ENCODE measurements around the gene CLEC2D. TPM values are rescaled to one million over a fixed set of nuclear protein-coding genes. Genes with fewer than 3 reads are reported as not detected.
"Not testable (repeated sequence)": the region's sequence is repeated elsewhere in the genome, so short reads cannot be mapped to it uniquely, and the experiment has no call there.

The CLEC2D gene
- total RNA-seq, 1 donor from 2014 or later: 420 TPM

GRCh38 chr12:9649532-9649940 lies 20.0 kb upstream of the CLEC2D start:
- intact Hi-C loops (cut with micrococcal nuclease): loop anchor here (5.0 to 10.0 kb wide), 6 partner anchors 38 to 1405 kb away; partner anchors contain the start of gene MAGOHB

DNA sequence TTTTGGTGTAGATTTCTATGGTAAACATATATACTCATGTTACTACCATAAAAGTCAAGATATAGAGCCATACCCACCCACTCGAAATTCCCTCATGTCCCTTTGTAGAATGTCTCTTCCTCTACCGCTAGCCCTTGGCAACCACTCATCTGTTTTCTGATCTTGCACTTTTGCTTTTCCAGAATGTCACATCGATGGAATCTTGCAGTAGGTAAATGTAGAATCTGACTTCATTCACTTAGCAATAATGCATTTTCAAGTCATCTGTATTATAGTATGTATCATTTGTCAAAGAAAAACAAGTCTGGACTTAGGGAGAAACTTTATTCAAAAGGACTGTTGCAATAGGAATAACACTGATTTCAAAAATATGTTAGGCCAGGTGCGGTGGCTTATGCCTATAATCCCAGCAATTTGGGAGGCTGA lies 19.3 kb upstream of the CLEC2D start:
- intact Hi-C loops (cut with micrococcal nuclease): no loop called here

DNA sequence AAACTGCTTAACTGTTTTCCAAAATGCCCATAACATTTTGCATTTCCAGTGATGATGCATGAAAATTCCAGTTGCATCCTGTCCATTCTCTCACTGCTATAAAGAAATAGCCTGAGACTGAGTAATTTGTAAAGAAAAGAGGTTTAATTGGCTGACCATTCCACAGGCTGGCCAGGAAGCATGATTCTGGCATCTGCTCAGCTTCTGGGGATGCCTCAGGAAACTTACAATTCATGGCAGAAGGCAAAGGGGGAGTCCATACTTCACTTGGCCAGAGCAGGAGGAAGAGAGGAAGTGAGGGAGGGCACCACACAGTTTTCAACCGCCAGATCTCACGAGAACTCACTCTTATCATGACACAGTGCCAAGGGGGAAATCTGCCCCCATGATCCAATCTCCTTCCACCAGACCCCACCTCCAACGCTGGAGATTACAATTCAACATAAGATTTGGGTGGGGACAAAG lies 18.2 kb upstream of the CLEC2D start:
- intact Hi-C loops (cut with micrococcal nuclease): no loop called here

DNA sequence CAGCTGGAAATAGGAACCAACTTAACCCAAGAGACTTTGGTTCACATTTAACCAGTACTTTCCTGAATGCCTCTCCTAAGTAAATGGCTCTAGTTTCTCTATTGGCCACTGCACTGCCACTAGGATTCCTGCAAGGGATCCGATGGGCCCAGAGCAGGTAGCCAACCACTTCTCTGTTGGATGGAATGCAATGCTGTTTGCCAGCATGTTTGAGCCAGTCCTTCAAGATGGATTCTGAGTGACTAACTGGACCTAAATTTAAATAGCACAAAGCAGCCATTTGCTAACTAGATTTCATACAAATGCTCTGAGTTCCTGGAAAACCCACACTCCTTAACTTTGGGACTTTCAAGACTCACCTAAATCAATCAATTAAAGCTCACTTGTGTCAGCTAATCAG lies 9.5 kb upstream of the CLEC2D start:
- intact Hi-C loops (cut with micrococcal nuclease): no loop called here

GRCh38 chr12:9661720-9662119 lies 7.8 kb upstream of the CLEC2D start:
- intact Hi-C loops (cut with micrococcal nuclease): no loop called here

DNA sequence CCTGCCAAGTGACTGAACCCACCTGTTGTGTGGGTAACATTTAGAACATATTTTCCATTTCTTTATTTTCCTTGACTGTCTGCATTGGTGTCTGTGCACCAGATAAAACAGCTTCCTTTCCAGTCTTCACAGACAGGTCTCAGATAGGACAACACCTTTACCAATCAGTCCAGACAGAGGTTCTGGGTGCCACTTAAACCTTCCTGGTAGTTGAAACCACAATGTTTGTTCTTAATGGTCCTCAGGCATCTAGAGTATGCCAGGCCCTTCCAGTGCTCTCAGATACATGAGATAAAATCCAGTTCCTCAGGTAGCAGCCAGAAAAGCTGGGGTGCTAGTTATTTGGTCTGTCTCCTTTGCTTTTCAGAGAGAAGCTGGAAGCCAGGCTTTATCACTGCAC lies 7.0 kb upstream of the CLEC2D start:
- intact Hi-C loops (cut with micrococcal nuclease): no loop called here

DNA sequence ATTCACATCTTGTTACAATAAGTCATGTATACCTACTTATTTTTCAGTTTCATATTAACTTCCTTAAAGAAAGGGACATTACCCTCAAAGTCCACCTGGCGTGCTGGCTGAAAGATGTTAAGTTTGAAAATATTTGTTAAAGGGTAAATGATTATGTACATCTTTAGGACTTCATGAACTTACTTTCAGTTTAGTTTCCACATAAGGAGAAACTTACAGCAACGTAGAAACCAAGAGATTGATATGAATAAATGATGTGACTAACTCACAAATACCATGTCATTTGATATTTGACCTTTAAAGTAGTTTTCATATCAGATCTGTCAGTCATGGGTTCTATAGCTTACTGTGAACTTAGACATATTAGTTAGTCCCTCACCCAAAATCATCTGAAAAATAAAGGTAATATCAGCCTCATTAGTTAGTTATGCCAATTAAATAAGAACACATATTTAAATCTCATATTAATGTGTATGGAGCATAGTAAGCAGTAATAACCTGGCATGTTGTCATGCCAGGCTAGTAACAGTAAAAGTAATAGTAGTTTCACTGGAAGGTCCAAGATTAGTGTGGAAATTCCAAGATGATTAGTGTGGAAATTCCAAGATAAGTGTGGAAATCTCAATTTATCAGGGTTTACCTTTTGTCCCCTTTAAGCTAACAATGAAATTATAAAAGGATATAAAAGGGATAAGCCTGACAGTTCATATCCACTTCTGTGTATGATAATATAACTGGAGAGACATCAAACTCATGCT lies 1.9 kb upstream of the CLEC2D start:
- intact Hi-C loops (cut with micrococcal nuclease): loop anchor here (1.0 to 2.0 kb wide), 2 partner anchors 12 to 127 kb away; no protein-coding TSS in a partner anchor

- intact Hi-C loops (cut with micrococcal nuclease): loop anchor here (1.0 to 2.0 kb wide), 6 partner anchors 20 to 201 kb away; partner anchors contain the start of genes CD69 and CLEC2B
Measured at GRCh38 chr12:9668161-9669018, 1.1 kb upstream of the CLEC2D start.

DNA sequence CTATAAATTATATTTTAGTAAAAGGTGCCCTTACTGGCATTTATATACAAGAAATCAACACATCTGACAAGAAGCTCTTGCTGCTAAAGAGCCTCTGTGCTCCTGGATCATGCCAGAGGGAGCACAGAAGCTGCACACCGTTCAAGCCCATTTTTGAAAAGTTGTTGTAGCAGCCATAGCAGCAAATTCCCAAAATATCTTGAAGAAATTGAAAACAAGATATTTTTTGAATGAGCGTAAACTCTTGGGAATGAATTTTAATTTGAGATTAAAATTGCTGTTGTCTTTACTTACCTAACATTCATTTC lies 540 bp upstream of the CLEC2D start:
- intact Hi-C loops (cut with micrococcal nuclease): loop anchor here (1.0 to 2.0 kb wide), 6 partner anchors 21 to 200 kb away; partner anchors contain the start of genes CD69 and CLEC2B

DNA sequence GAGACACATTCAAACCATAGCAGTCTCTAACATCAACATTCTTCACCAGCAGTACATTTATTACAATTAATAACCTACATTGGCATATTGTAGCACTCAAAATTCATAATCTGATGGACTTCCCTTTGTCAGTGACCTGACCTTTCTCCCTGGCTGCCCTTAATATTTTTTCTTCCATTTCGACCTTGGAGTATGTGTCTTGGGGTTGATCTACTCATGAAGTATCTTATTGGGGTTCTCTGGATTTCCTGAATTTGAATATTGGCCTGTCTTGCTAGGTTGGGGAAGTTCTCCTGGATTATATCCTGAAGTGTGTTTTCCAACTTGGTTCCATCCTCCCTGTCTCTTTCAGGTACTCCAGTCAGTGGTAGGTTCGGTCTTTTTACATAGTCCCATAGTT lies 2.8 kb downstream of the CLEC2D start:
- intact Hi-C loops (cut with micrococcal nuclease): not testable (repeated sequence)

- intact Hi-C loops (cut with micrococcal nuclease): loop anchor here (1.0 to 2.0 kb wide), 4 partner anchors 17 to 39 kb away; no protein-coding TSS in a partner anchor
Measured at GRCh38 chr12:9673404-9674225, 4.1 kb downstream of the CLEC2D start.

DNA sequence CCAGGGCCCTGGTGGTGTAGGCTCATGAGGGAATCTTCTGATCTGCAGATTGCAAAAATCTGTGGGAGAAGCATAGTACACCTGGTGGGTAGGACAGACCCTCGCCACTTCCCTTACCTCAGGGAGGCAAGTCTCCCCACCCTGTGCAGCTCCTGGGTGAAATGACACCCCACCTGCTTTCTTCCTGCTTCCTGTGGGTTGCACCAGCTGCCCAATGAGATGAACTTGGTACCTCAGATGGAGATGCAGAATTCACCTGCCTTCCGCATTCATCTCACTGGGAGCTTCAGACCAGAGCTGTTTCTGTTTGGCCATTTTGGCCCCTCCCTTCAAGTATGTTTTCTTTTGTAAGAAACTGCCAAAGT lies 4.7 kb downstream of the CLEC2D start:
- intact Hi-C loops (cut with micrococcal nuclease): loop anchor here (1.0 to 2.0 kb wide), 4 partner anchors 17 to 40 kb away; no protein-coding TSS in a partner anchor

DNA sequence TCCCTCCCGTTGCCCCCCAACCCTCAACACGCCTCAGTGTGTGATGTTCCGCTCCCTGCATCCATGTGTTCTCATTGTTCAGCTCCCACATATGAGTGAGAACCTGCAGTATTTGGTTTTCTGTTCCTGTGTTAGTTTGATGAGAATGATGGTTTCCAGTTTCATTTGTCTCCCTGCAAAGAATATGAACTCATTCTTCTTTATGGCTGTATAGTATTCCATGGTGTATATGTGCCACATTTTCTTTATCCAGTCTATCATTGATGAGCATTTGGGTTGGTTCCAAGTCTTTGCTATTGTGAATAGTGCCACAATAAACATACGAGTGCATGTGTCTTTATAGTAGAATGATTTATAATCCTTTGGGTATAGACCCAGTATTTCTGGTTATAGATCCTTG lies 13.0 kb downstream of the CLEC2D start:
- intact Hi-C loops (cut with micrococcal nuclease): loop anchor here (10.0 kb wide), 1 partner anchor 728 kb away; no protein-coding TSS in a partner anchor

GRCh38 chr12:9682949-9683348 lies 13.4 kb downstream of the CLEC2D start:
- intact Hi-C loops (cut with micrococcal nuclease): loop anchor here (10.0 kb wide), 1 partner anchor 728 kb away; no protein-coding TSS in a partner anchor

DNA sequence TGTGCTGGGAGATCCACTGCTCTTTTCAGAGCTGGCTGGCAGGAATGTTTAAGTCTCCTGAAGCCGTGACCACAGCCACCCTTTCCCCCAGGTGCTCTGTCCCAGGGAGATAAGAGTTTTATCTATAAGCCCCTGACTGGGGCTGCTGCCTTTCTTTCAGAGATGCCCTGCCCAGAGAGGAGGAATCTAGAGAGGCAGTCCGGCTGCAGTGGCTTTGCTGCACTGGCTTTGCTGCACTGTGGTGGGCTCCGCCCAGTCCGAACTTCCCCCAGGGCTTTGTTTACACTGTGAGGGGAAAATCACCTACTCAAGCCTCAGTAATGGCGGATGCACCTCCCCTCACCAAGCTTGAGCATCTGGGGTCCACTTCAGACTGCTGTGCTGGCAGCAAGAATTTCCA lies 15.9 kb downstream of the CLEC2D start:
- intact Hi-C loops (cut with micrococcal nuclease): loop anchor here (5.0 to 10.0 kb wide), 2 partner anchors 38 to 731 kb away; no protein-coding TSS in a partner anchor

DNA sequence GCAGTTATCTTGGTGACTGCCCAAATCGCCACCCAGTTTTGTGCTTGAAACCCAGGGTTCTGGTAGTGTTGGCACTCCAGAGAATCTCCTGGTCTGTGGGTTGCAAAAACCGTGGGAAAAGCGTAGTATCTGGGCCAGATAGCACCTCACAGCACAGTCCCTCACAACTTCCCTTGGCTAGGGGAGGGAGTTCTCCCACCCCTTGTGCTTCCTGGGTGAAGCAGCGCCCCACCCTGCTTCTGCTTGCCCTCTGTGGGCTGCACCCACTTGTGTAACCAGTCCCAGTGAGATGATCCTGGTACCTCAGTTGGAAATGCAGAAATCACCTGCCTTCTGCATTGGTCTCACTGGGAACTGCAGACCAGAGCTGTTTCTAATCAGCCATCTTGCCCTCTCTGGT lies 16.4 kb downstream of the CLEC2D start:
- intact Hi-C loops (cut with micrococcal nuclease): loop anchor here (1.0 to 10.0 kb wide), 3 partner anchors 8 to 731 kb away; no protein-coding TSS in a partner anchor

- intact Hi-C loops (cut with micrococcal nuclease): loop anchor here (5.0 to 10.0 kb wide), 2 partner anchors 40 to 732 kb away; no protein-coding TSS in a partner anchor
Measured at GRCh38 chr12:9687228-9687627, 17.7 kb downstream of the CLEC2D start.

DNA sequence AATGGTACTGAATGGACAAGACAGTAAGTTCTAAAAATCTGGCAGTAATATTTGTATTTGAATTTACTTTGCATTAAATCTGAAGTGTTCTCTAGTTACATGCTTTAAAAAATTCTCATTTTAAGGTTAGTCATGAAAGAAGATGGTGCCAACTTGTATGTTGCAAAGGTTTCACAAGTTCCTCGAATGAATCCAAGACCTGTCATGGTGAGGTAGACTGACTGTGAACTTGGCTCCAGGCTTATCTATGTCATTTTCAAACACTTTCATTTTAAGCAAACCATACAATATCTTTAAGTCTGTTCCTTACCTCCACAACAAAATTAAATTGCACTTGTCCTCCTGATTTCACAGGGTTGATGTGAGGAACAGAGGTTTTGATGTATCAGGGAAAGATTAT lies 23.4 kb downstream of the CLEC2D start:
- intact Hi-C loops (cut with micrococcal nuclease): loop anchor here (1.0 kb wide), 1 partner anchor 7 kb away; no protein-coding TSS in a partner anchor

DNA sequence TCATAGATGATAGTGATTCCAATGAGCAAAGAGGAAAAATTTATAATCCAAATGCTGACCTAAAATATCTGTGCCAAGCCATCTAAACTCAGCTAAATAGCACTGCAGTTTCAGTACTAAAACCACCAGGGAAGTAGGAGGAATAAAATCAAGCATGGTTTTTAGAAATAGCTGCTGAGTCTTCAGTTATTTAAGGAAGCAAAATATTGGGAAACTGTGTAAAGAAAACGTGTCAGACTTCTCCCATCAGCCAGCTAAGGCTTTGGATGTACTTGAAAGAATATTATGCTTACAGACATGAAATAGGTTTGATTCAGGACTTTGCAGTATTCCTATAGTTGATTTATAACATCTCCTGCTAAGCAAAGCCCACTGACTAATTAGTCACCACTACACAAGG lies 24.7 kb downstream of the CLEC2D start:
- intact Hi-C loops (cut with micrococcal nuclease): loop anchor here (1.0 kb wide), 1 partner anchor 8 kb away; no protein-coding TSS in a partner anchor

- intact Hi-C loops (cut with micrococcal nuclease): not testable (repeated sequence)
Measured at GRCh38 chr12:9695150-9695549, 25.6 kb downstream of the CLEC2D start.

DNA sequence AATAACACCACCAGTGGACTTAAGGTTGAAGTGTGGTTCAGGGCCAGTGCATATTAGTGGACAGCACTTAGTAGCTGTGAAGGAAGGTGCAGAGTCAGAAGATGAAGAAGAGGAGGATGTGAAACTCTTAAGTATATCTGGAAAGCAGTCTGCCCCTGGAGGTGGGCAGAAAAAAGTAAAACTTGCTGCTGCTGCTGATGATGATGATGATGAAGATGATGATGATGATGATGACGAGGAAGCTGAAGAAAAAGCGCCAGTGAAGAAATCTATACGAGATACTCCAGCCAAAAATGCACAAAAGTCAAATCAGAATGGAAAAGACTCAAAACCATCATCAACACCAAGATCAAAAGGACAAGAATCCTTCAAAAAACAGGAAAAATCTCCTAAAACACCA lies 26.1 kb downstream of the CLEC2D start:
- intact Hi-C loops (cut with micrococcal nuclease): not testable (repeated sequence)

Measured in T-helper 1 cell treated with Interleukin-12 subunit alpha and Interleukin-12 subunit beta and Interleukin-4 antibody, amounts not matched to agents 30 ng/mL and 1 ng/mL, for 36 hours (primary cell).